ENCODE measurements around the gene CAMTA1.

Gene CAMTA1

DNA sequence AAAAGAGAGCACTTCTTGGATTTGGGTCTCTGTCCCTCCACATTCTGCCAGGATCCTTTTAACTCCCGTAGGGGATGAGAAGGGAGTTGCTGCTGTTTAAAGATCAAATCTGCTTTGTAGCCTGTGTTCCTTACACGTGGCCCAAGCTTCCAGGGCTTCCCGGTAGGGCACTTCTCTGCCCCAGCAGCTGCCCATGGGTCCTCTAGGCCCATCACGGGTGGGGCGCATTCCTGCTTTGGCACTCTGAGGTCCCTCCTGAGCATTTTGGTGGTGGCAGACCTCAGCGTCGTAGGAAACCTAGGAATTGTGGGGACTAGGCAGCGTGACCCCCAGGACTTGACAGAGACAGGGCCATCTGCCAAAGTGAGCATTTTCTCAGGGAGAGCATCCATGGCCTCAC lies 565.5 kb downstream of the CAMTA1 start:
- DNase-seq (ENCODE audit: low read depth), result no peak
- TF ChIP-seq, protein P1, sequence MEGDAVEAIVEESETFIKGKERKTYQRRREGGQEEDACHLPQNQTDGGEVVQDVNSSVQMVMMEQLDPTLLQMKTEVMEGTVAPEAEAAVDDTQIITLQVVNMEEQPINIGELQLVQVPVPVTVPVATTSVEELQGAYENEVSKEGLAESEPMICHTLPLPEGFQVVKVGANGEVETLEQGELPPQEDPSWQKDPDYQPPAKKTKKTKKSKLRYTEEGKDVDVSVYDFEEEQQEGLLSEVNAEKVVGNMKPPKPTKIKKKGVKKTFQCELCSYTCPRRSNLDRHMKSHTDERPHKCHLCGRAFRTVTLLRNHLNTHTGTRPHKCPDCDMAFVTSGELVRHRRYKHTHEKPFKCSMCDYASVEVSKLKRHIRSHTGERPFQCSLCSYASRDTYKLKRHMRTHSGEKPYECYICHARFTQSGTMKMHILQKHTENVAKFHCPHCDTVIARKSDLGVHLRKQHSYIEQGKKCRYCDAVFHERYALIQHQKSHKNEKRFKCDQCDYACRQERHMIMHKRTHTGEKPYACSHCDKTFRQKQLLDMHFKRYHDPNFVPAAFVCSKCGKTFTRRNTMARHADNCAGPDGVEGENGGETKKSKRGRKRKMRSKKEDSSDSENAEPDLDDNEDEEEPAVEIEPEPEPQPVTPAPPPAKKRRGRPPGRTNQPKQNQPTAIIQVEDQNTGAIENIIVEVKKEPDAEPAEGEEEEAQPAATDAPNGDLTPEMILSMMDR (conservative IDR thresholded peaks at IDR 0.05; ENCODE audit: control insufficient read depth, insufficient read depth, low read depth, low read length), result no peak
- no peak overlapping the region for H3K4me3 ChIP-seq (ENCODE audit: control insufficient read depth, low read depth, low read length)

DNA sequence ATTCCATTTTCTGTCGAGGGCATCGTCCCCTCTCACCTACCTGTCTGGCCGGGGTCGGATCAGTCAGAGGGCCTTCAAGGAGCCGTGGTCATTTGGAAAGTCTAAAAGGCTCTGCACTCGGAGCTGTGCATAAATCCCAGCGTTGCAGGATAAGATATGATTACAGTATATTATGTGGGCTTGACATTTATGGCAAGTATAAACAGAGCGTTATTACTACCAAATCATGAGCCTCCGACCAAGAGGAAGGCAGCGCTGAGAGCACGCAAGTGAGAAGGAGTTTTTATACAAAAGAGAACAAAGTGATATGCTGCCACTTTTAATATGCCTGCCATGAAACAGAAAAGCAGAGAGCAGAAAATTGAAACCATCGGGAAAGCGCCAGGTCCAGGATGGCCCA lies 566.4 kb downstream of the CAMTA1 start:
- no peak for DNase-seq (ENCODE audit: low read depth)
- H3K4me3 ChIP-seq (ENCODE audit: control insufficient read depth, low read depth, low read length), result no peak overlapping the region
- TF ChIP-seq, protein P1 (conservative IDR thresholded peaks at IDR 0.05; ENCODE audit: control insufficient read depth, insufficient read depth, low read depth, low read length), result no peak

DNA sequence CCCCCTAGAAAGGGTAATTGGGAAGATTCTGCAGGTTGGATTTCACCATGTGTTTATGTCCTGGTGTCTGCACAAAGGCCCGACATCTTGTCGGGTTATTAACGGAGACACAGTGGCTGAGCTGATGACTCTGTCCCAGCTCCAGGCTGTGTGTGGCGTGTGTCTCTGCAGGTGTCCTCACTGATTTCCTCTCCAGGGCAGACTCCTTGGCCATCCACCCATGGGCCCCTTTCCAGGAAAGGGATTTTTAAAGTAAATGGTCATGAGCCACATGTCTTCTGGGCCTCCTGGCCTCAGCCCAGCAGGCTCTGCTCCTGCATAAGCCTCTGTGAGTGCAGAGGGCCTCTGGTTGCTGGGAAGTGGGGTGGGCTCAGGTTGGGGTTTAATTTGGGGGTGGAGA lies 567.1 kb downstream of the CAMTA1 start:
- TF ChIP-seq, protein P1 (conservative IDR thresholded peaks at IDR 0.05; ENCODE audit: control insufficient read depth, insufficient read depth, low read depth, low read length), result no peak
- H3K4me3 ChIP-seq (ENCODE audit: control insufficient read depth, low read depth, low read length), result no peak overlapping the region
- DNase-seq (ENCODE audit: low read depth), result no peak

DNA sequence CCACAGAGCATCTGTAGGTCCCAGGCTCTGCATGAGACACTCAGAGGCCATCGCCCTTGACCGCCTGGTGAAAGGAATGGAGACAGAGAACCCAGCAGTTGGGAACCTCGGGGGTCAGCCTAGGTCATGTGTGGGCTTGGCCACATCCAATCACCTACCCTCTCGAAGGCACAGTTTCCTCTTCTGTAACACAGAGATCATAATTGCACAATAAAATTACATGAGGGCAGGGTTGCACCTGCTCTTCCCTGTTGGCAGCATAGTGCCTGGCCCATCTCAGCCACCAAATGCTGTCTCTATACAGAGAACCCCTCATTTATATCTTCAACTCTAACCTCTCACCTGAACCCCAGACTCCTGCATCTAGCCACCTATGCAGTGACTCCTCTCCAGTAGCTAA lies 567.7 kb downstream of the CAMTA1 start:
- TF ChIP-seq, protein P1 (conservative IDR thresholded peaks at IDR 0.05; ENCODE audit: control insufficient read depth, insufficient read depth, low read depth, low read length), result no peak
- no peak for DNase-seq (ENCODE audit: low read depth)
- H3K4me3 ChIP-seq (ENCODE audit: control insufficient read depth, low read depth, low read length), result no peak overlapping the region

DNA sequence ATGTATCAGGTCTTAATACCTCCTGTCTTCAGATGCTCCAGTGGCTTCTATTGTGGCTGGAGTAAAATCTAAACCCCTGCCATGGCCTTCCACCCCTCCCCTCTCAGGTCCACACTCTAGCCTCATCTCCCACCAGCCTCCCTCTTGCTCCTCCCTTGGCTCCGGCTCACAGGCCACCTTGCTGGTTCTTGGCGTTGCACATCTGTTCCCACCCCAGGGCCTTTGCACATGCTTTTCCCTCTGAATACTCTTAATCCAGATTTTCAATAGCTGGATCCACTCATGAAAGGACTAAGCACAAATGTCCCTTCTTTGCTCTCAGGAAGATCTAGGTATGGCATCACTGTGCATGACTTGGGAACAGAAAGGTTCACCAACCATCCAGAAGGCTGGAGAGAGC lies 570.4 kb downstream of the CAMTA1 start:
- TF ChIP-seq, protein P1 (conservative IDR thresholded peaks at IDR 0.05; ENCODE audit: control insufficient read depth, insufficient read depth, low read depth, low read length), result no peak
- DNase-seq (ENCODE audit: low read depth), result no peak
- no peak overlapping the region for H3K4me3 ChIP-seq (ENCODE audit: control insufficient read depth, low read depth, low read length)

DNA sequence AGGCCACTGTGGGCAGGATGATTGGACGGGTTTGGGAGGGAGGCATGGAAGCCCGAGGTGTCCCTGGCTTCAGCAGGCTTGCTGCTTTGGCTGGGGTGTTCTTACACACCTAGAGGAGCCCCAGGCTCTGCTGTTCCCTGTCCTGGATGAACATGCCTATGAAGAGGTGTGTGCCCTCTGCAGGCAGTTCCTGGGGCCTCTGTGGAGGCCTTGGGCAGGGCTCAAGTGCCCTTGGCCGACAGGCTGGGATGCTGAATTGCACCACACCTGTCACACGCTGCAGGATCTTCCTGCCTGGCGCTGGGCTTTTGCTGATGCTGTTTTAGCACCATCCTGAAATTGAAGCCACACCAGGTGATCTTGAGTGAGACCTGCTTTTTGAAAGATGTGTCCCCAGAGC lies 570.8 kb downstream of the CAMTA1 start:
- no peak overlapping the region for H3K4me3 ChIP-seq (ENCODE audit: control insufficient read depth, low read depth, low read length)
- DNase-seq (ENCODE audit: low read depth), result no peak
- TF ChIP-seq, protein P1 (conservative IDR thresholded peaks at IDR 0.05; ENCODE audit: control insufficient read depth, insufficient read depth, low read depth, low read length), result no peak

DNA sequence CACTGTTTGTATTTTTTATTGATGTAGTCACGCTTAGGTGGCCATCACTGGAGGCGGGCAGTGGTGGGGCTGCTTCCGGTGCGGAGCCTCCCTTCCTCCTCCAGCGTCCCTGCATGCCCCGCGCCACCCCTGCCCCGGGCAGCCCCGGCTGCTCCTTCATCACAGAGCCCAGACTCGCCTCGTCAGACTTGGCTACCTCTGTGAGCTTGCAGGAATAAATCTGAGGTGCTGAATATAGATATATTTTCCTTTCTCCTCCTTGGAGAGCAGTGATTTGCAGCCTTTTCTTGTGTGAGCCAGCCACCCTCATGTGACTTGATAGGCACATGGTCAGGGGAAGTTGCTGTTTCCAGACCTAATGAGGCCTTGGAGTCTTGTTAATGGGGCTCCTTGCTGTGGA lies 573.2 kb downstream of the CAMTA1 start:
- no peak for DNase-seq (ENCODE audit: low read depth)
- H3K4me3 ChIP-seq (ENCODE audit: control insufficient read depth, low read depth, low read length), result no peak overlapping the region
- TF ChIP-seq, protein P1 (conservative IDR thresholded peaks at IDR 0.05; ENCODE audit: control insufficient read depth, insufficient read depth, low read depth, low read length), result no peak

All from fibroblast of mammary gland (primary cell).